AG09309 (cell line): ENCODE data around the gene LDLRAD3.

Source experiments
- DNase-seq: peaks from one replicate; pipeline ENCODE4 v3.0.0-alpha.2; 2010; ENCODE audit warnings: low read depth
- H3K4me3 ChIP-seq: 2 replicates; pipeline ENCODE4 v1.5.1; 2011; ENCODE audit warnings: mild to moderate bottlenecking, low read depth, low read length, moderate library complexity; ENCODE audit not compliant: control insufficient read depth
- TF ChIP-seq, protein P1 (sequence below): IDR thresholded peaks from 2 replicates; pipeline ENCODE4 v1.5.1; 2011; ENCODE audit warnings: mild to moderate bottlenecking, low read depth, low read length, inconsistent platforms; ENCODE audit not compliant: insufficient read depth, control insufficient read depth; ENCODE audit errors: missing control alignments

The LDLRAD3 gene

GRCh38 chr11:35981581-35981980 lies 37.7 kb downstream of the LDLRAD3 start:
- DNase-seq, result no peak
- no peak overlapping the region for H3K4me3 ChIP-seq
- TF ChIP-seq, protein P1, sequence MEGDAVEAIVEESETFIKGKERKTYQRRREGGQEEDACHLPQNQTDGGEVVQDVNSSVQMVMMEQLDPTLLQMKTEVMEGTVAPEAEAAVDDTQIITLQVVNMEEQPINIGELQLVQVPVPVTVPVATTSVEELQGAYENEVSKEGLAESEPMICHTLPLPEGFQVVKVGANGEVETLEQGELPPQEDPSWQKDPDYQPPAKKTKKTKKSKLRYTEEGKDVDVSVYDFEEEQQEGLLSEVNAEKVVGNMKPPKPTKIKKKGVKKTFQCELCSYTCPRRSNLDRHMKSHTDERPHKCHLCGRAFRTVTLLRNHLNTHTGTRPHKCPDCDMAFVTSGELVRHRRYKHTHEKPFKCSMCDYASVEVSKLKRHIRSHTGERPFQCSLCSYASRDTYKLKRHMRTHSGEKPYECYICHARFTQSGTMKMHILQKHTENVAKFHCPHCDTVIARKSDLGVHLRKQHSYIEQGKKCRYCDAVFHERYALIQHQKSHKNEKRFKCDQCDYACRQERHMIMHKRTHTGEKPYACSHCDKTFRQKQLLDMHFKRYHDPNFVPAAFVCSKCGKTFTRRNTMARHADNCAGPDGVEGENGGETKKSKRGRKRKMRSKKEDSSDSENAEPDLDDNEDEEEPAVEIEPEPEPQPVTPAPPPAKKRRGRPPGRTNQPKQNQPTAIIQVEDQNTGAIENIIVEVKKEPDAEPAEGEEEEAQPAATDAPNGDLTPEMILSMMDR, result no peak

GRCh38 chr11:35982061-35982460 lies 38.2 kb downstream of the LDLRAD3 start:
- no peak for DNase-seq
- H3K4me3 ChIP-seq, result no peak overlapping the region
- TF ChIP-seq, protein P1, result no peak

- TF ChIP-seq, protein P1, result no peak
- no peak for DNase-seq
- no peak overlapping the region for H3K4me3 ChIP-seq
Observed at GRCh38 chr11:35983981-35984380, 40.1 kb downstream of the LDLRAD3 start.

- no peak for DNase-seq
Observed at GRCh38 chr11:35986947-35987346, 43.1 kb downstream of the LDLRAD3 start.

DNA sequence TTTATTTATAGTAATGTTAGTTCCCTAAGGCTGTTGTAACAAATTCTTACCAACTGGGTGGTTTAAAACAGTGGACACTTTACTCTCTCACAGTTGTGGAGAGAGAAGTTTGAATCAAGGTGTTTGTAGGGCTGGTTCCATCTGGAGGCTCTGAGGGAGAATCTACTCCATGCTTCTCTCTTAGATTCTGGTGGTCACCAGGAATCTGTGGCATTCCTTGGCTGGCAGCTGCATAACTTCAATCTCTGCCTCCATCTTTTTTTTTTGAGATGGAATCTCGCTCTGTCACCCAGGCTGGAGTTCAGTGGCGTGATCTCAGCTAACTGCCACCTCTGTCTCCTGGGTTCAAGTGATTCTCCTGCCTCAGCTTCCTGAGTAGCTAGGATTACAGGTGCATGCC lies 46.3 kb downstream of the LDLRAD3 start:
- no peak overlapping the region for H3K4me3 ChIP-seq
- TF ChIP-seq, protein P1, result no peak
- DNase-seq, result no peak

More at GRCh38 chr11:35986947-35987346, 43.1 kb downstream of the LDLRAD3 start:
- TF ChIP-seq, protein P1, result no peak
- H3K4me3 ChIP-seq, result no peak overlapping the region

DNA sequence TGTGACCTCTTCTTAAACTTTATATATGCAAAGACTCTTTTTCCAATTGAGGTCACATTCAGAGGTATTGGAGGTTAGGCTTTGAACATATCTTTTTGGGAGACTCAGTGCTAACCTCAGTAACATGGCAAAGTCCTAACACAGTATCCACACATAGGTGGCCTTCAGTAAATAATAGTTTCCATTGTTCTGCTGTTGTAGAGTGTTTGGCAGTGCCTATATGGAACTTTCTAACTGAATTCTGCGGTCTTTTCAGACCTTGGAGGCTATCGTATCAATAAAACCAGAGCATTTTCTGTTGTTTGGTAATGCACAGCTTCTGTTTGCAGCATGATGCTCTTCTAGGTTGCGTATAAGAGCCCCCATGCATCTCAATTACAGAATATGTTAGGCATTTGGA lies 47.0 kb downstream of the LDLRAD3 start:
- TF ChIP-seq, protein P1, result no peak
- no peak overlapping the region for H3K4me3 ChIP-seq

GRCh38 chr11:35992548-35992947 lies 48.7 kb downstream of the LDLRAD3 start:
- H3K4me3 ChIP-seq, result no peak overlapping the region
- TF ChIP-seq, protein P1, result no peak
- DNase-seq, result no peak

More for the DNA sequence above, 47.0 kb downstream of the LDLRAD3 start:
- DNase-seq, result no peak
